Measurements from ENCODE around the gene NSD2. TPM values are rescaled to one million over a fixed set of nuclear protein-coding genes. Genes with fewer than 3 reads are reported as not detected.

Gene NSD2
- total and polyA plus RNA-seq, 2 donors (not counting 1 experiment from before 2014, with no cell fraction given), result 14.2 to 64.8 TPM

DNA sequence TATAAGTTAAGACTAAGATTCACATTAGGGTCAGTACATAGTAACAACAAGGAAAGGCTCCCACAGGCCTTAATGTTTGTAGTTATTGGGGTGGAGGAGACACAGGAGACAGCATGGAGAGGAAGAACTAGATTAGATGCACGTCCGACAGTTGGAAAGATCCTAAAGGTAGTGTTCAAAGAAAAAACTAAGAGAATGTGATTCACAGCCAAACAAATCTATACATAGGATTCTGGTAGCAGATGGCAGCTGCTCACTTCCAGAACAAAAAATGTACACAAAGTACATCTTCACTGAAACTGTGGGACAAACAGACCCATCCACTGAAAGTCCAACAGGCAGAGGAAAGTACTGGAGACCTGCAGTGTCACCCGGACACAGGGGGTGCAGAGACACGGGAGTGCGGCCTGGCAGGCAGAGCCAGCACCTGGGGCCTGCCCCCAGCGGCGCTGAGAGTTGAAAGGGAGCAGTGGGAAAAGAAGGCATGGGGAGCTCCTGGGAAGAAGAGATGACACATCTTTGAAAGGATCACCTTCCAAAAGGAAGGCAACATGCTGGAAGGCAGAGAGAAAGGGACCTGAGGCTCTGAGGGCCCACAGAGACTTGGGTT is 97.6 kb downstream of the NSD2 start:
- Histone ChIP-seq H3K9me3 (ENCODE audit: control extremely low read depth in 1 of 3, control insufficient read depth in 2 of 3, insufficient read depth in 1 of 3, low read length in 2 of 3) (no peaks in the 10 kb centered on the region), H3K79me2 (ENCODE audit: control insufficient read depth, insufficient read depth, low read length) (no peaks in the 10 kb centered on the region), H2AFZ (ENCODE audit: insufficient read depth, low read depth, low read length, poor library complexity, severe bottlenecking) (no peak overlapping the region), H3K4me1 (ENCODE audit: control insufficient read depth in 2 of 2, insufficient read depth in 2 of 2, low read length in 2 of 2) (no peaks in the 10 kb centered on the region), H3K4me3 (ENCODE audit: control extremely low read depth in 1 of 5, extremely low read depth in 1 of 5, insufficient read depth in 1 of 5, low read depth in 2 of 5, low read length in 4 of 5) (no peak overlapping the region), H4K20me1 (ENCODE audit: control insufficient read depth, insufficient read depth, low read length, poor library complexity, severe bottlenecking) (no peaks in the 10 kb centered on the region), H3K27me3 (replicated peaks in 1 of 4; ENCODE audit: control extremely low read depth in 1 of 4, control insufficient read depth in 3 of 4, insufficient read depth in 4 of 4, low read length in 3 of 4) (no peaks in the 10 kb centered on the region), H3K9ac (ENCODE audit: low read length) (no peak overlapping the region), H3K27ac (ENCODE audit: low read length in 2 of 2) (no peak overlapping the region), H3K36me3 (replicated peaks in 1 of 2; ENCODE audit: control extremely low read depth in 1 of 2, control insufficient read depth in 1 of 2, extremely low read depth in 1 of 2, insufficient read depth in 2 of 2, low read length in 1 of 2) (no peaks in the 10 kb centered on the region), H3K4me2 (replicated peaks; ENCODE audit: low read depth, low read length, poor library complexity, severe bottlenecking) (no peak overlapping the region)
- Mint-ChIP-seq H3K4me1 (no peaks in the 10 kb centered on the region), H3K9me3 (ENCODE audit: insufficient read depth) (no peaks in the 10 kb centered on the region), H3K27me3 (no peaks in the 10 kb centered on the region), H3K4me3 (no peak overlapping the region), H3K27ac (no peak overlapping the region)
- WGBS (ENCODE audit: insufficient coverage), result 100% methylated on average over 3 of the region's 7 CpGs
- TF ChIP-seq EZH2 (IDR thresholded peaks at IDR 0.05; ENCODE audit: borderline replicate concordance, insufficient read depth, low read depth, low read length, poor library complexity, severe bottlenecking), result no peak
- TF ChIP-seq, protein P1, sequence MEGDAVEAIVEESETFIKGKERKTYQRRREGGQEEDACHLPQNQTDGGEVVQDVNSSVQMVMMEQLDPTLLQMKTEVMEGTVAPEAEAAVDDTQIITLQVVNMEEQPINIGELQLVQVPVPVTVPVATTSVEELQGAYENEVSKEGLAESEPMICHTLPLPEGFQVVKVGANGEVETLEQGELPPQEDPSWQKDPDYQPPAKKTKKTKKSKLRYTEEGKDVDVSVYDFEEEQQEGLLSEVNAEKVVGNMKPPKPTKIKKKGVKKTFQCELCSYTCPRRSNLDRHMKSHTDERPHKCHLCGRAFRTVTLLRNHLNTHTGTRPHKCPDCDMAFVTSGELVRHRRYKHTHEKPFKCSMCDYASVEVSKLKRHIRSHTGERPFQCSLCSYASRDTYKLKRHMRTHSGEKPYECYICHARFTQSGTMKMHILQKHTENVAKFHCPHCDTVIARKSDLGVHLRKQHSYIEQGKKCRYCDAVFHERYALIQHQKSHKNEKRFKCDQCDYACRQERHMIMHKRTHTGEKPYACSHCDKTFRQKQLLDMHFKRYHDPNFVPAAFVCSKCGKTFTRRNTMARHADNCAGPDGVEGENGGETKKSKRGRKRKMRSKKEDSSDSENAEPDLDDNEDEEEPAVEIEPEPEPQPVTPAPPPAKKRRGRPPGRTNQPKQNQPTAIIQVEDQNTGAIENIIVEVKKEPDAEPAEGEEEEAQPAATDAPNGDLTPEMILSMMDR (IDR thresholded peaks at IDR 0.05), result no peak
- intact Hi-C loops (cut with micrococcal nuclease), result no loop called here
- ATAC-seq (ENCODE audit: low read depth), result no peak
- DNase-seq, result no peak
- ChIA-PET CTCF (no interaction called here), POLR2A (no interaction called here)

DNA sequence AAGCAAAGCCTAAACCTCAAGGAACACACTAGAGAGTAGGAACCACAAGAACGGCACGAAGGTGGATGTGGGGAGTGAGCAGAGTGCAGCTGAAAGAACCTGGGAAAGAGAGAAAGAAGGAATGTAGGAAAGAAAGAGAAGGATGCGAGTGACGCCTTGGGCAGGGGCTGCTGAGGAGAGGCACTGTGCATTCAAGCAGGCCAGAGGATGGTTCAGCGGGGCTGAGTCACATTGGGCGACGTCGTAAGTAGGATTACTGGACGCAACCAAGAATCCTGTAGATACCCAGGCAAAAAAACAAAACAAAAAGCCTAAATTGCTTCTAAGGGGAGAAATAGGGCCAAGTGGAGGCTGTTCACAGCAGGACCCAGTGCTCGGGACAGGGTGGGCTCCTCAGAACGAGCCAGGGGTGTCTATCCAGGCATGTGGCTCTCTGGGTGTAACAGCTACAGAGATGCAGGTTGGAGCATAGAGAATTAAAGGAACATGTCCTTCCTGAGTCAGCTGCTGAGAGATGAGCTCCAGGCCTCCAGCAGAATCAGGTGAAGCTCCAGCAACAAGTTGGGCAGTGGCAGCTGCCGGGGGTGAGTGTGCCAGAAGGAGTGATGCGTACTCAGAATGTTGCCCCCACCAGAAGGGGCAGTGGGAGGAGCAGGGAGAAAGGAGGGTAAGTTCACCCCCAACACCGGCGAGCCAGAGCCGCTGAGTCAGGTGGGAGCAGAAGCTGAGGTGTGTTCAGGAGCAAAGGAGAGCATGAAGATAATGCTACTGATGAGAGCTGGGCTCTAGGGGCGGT is 98.9 kb downstream of the NSD2 start:
- ChIA-PET CTCF (interaction anchor here (0.6 kb wide), 1 partner anchor 1870 kb away, joined by 3 read pairs; no protein-coding TSS in a partner anchor), POLR2A (no interaction called here)
- no peaks in the 10 kb centered on the region for H3K4me1 Mint-ChIP-seq
- DNase-seq (no peak), ATAC-seq (ENCODE audit: low read depth) (no peak)
- H3K27ac Mint-ChIP-seq, result no peak overlapping the region
- H3K4me3 Mint-ChIP-seq, result no peak overlapping the region
- Histone ChIP-seq H4K20me1 (ENCODE audit: control insufficient read depth, insufficient read depth, low read length, poor library complexity, severe bottlenecking) (no peaks in the 10 kb centered on the region), H3K4me2 (replicated peaks; ENCODE audit: low read depth, low read length, poor library complexity, severe bottlenecking) (no peak overlapping the region), H3K4me1 (ENCODE audit: control insufficient read depth in 2 of 2, insufficient read depth in 2 of 2, low read length in 2 of 2) (no peaks in the 10 kb centered on the region), H3K27ac (ENCODE audit: low read length in 2 of 2) (no peak overlapping the region), H3K4me3 (ENCODE audit: control extremely low read depth in 1 of 5, extremely low read depth in 1 of 5, insufficient read depth in 1 of 5, low read depth in 2 of 5, low read length in 4 of 5) (no peak overlapping the region), H3K9ac (ENCODE audit: low read length) (no peak overlapping the region), H3K79me2 (ENCODE audit: control insufficient read depth, insufficient read depth, low read length) (no peaks in the 10 kb centered on the region), H3K36me3 (replicated peaks in 1 of 2; ENCODE audit: control extremely low read depth in 1 of 2, control insufficient read depth in 1 of 2, extremely low read depth in 1 of 2, insufficient read depth in 2 of 2, low read length in 1 of 2) (peaks cover 0 to 2% of the 10 kb centered on the region in 2 experiments), H3K9me3 (ENCODE audit: control extremely low read depth in 1 of 3, control insufficient read depth in 2 of 3, insufficient read depth in 1 of 3, low read length in 2 of 3) (no peaks in the 10 kb centered on the region), H2AFZ (ENCODE audit: insufficient read depth, low read depth, low read length, poor library complexity, severe bottlenecking) (no peak overlapping the region), H3K27me3 (replicated peaks in 1 of 4; ENCODE audit: control extremely low read depth in 1 of 4, control insufficient read depth in 3 of 4, insufficient read depth in 4 of 4, low read length in 3 of 4) (no peaks in the 10 kb centered on the region)
- H3K9me3 Mint-ChIP-seq (ENCODE audit: insufficient read depth), result no peaks in the 10 kb centered on the region
- H3K27me3 Mint-ChIP-seq, result no peaks in the 10 kb centered on the region
- intact Hi-C loops (cut with micrococcal nuclease), result no loop called here
- no peak for TF ChIP-seq EZH2 (IDR thresholded peaks at IDR 0.05; ENCODE audit: borderline replicate concordance, insufficient read depth, low read depth, low read length, poor library complexity, severe bottlenecking)
- TF ChIP-seq, protein P1 (IDR thresholded peaks at IDR 0.05), result no peak
- WGBS (ENCODE audit: insufficient coverage), result 96% methylated on average over 13 of the region's 17 CpGs
